Left colon (tissue), 2 donors: ENCODE data around the gene FNDC10. TPM values are rescaled to one million over a fixed set of nuclear protein-coding genes. Genes with fewer than 3 reads are reported as not detected.
"Not testable (repeated sequence)": the region's sequence is repeated elsewhere in the genome, so short reads cannot be mapped to it uniquely, and the experiment has no call there.

Source experiments
- ATAC-seq: fragments of 200-7000 bp; cut with Tn5 transposase; one replicate; pipeline ENCODE4 v1.9.1; 2020; ENCODE audit warnings: mild to moderate bottlenecking, moderate library complexity
- DNase-seq, 2 donors: peaks; one replicate each; pipeline ENCODE4 v3.0.0-alpha.2; 2020
- intact Hi-C, 2 donors: fragments of 100-400 bp; cut with DNase I in 1 of 2; cut with micrococcal nuclease in 1 of 2; formaldehyde crosslinking; loops; one replicate each; pipeline versions ENCODE4 v1.11.2 to v1.14.0; 2022; cut with DNase I, micrococcal nuclease
- total RNA-seq, 2 donors: library from RNA; stranded (reverse); fragmentation: NEBNext Ultra II Directional; extraction: Animal tissue kit (Norgen Biotek cat#: 25700); gene quantifications; one replicate each; pipeline ENCODE4 v1.2.1, GENCODE V29; 2021
- donor health status: DM: no; HTN: no; CAD: no.
- donor health status: DM: yes; HTN: yes; CAD: no.

The FNDC10 gene
- total RNA-seq, 2 donors from 2014 or later = 3.1 to 3.3 TPM

- no peak for ATAC-seq
- no peak for DNase-seq
- intact Hi-C loops = no loop called here
Measured at GRCh38 chr1:1603671-1604373, 3.9 kb upstream of the FNDC10 start.

GRCh38 chr1:1602968-1603506 lies 3.1 kb upstream of the FNDC10 start:
- intact Hi-C loops = no loop called here
- DNase-seq = no peak
- no peak for ATAC-seq

GRCh38 chr1:1602304-1602967 lies 2.5 kb upstream of the FNDC10 start:
- ATAC-seq (no peak), DNase-seq (no peak)
- intact Hi-C loops = no loop called here

GRCh38 chr1:1601564-1602303 lies 1.8 kb upstream of the FNDC10 start:
- intact Hi-C loops = no loop called here
- ATAC-seq = no peak
- DNase-seq = no peak

GRCh38 chr1:1600861-1601563 lies 1.1 kb upstream of the FNDC10 start:
- intact Hi-C loops = no loop called here
- ATAC-seq (no peak), DNase-seq (no peak)

- no peak for DNase-seq
- peak; percentile 56 for ATAC-seq
- intact Hi-C loops = no loop called here
Measured at GRCh38 chr1:1599030-1599934, 653 bp downstream of the FNDC10 start.

GRCh38 chr1:1598720-1599029 lies 1.3 kb downstream of the FNDC10 start:
- intact Hi-C loops = no loop called here
- no peak for ATAC-seq
- DNase-seq = no peak

- intact Hi-C loops = no loop called here
- no peak for ATAC-seq
- DNase-seq = no peak
Measured at GRCh38 chr1:1598051-1598719, 1.8 kb downstream of the FNDC10 start.

- intact Hi-C loops = no loop called here
- peak; percentile 62 for ATAC-seq
- DNase-seq = no peak
Measured at GRCh38 chr1:1597275-1597930, 2.5 kb downstream of the FNDC10 start.

- DNase-seq (no peak), ATAC-seq (no peak)
- intact Hi-C loops = no loop called here
Measured at GRCh38 chr1:1596493-1597274, 3.3 kb downstream of the FNDC10 start.

GRCh38 chr1:1595341-1595740 lies 4.6 kb downstream of the FNDC10 start:
- DNase-seq, intact Hi-C loops, ATAC-seq: not testable (repeated sequence)

- intact Hi-C loops = no loop called here
- ATAC-seq (peak; percentile 19), DNase-seq (no peak)
Measured at GRCh38 chr1:1594602-1595260, 5.2 kb downstream of the FNDC10 start.

GRCh38 chr1:1593834-1594601 lies 5.9 kb downstream of the FNDC10 start:
- intact Hi-C loops = no loop called here
- no peak for DNase-seq
- no peak for ATAC-seq

GRCh38 chr1:1591452-1591851 lies 8.5 kb downstream of the FNDC10 start:
- DNase-seq = no peak
- intact Hi-C loops = no loop called here
- ATAC-seq = no peak

GRCh38 chr1:1583347-1584010 lies 16.5 kb downstream of the FNDC10 start:
- DNase-seq (no peak), ATAC-seq (no peak)
- intact Hi-C loops = no loop called here
